ENCODE results near the gene VIPR2.

- TF ChIP-seq CTCF (conservative IDR thresholded peaks at IDR 0.05) (no peak), ZFX (IDR thresholded peaks at IDR 0.05) (no peak)
These were observed 98.8 kb downstream of the VIPR2 start for GRCh38 chr7:159045839-159046238.
